Measurements from ENCODE around the gene SLC38A10. TPM values are rescaled to one million over a fixed set of nuclear protein-coding genes. Genes with fewer than 3 reads are reported as not detected.

The SLC38A10 gene
- polyA plus RNA-seq, 1 donor from 2014 or later: 37.4 TPM

- no peaks in the 10 kb centered on the region for H4K20me1 ChIP-seq (ENCODE audit: insufficient read depth)
- H3K4me2 ChIP-seq (ENCODE audit: low read length): peak within 1 kb of the TSS; percentile 84
- peaks cover 14% of the 10 kb centered on the region for H3K79me2 ChIP-seq (replicated peaks; ENCODE audit: insufficient read depth, low read length)
- H2AFZ ChIP-seq (ENCODE audit: low read depth, low read length): no peak within 1 kb of the TSS
- no peaks in the 10 kb centered on the region for H3K36me3 ChIP-seq (ENCODE audit: insufficient read depth, low read length)
- no peak within 1 kb of the TSS for H3K27ac ChIP-seq (ENCODE audit: low read length)
- peak within 1 kb of the TSS; percentile 92 for H3K4me3 ChIP-seq (ENCODE audit: low read length)
- H3F3A ChIP-seq (ENCODE audit: insufficient read depth, low read length, poor library complexity, severe bottlenecking): no peaks in the 10 kb centered on the region
- H3K27me3 ChIP-seq (ENCODE audit: insufficient read depth, low read depth, low read length): no peaks in the 10 kb centered on the region
- TF ChIP-seq, protein P1, sequence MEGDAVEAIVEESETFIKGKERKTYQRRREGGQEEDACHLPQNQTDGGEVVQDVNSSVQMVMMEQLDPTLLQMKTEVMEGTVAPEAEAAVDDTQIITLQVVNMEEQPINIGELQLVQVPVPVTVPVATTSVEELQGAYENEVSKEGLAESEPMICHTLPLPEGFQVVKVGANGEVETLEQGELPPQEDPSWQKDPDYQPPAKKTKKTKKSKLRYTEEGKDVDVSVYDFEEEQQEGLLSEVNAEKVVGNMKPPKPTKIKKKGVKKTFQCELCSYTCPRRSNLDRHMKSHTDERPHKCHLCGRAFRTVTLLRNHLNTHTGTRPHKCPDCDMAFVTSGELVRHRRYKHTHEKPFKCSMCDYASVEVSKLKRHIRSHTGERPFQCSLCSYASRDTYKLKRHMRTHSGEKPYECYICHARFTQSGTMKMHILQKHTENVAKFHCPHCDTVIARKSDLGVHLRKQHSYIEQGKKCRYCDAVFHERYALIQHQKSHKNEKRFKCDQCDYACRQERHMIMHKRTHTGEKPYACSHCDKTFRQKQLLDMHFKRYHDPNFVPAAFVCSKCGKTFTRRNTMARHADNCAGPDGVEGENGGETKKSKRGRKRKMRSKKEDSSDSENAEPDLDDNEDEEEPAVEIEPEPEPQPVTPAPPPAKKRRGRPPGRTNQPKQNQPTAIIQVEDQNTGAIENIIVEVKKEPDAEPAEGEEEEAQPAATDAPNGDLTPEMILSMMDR (IDR thresholded peaks at IDR 0.05; ENCODE audit: poor library complexity, severe bottlenecking): no peak
- TF ChIP-seq SMC3 (conservative IDR thresholded peaks at IDR 0.05; ENCODE audit: poor library complexity): no peak
- peak; percentile 55 for TF ChIP-seq MXI1 (conservative IDR thresholded peaks at IDR 0.05; ENCODE audit: poor library complexity, severe bottlenecking)
- no peak for TF ChIP-seq TAF1 (IDR thresholded peaks at IDR 0.05; ENCODE audit: low read depth)
- no peak for TF ChIP-seq REST (IDR thresholded peaks at IDR 0.05; ENCODE audit: borderline replicate concordance)
- TF ChIP-seq EZH2 (IDR thresholded peaks at IDR 0.05; ENCODE audit: borderline replicate concordance, insufficient read depth, low read length, poor library complexity, severe bottlenecking): no peak
- TF ChIP-seq EP300 (conservative IDR thresholded peaks at IDR 0.05; ENCODE audit: poor library complexity, severe bottlenecking): no peak
- TF ChIP-seq RAD21 (conservative IDR thresholded peaks at IDR 0.05): no peak
- TF ChIP-seq POLR2AphosphoS5 (IDR thresholded peaks at IDR 0.05): peak; percentile 76
- H3K9ac ChIP-seq (ENCODE audit: low read length): peak within 1 kb of the TSS; percentile 71
- no peaks in the 10 kb centered on the region for H3K9me3 ChIP-seq (ENCODE audit: low read length)
- H3K9me2 ChIP-seq (ENCODE audit: insufficient read depth, low read length): no peaks in the 10 kb centered on the region
These were observed 72.0 kb downstream of the SLC38A10 start, which contains the start of gene CEP131 for GRCh38 chr17:81222906-81223761. TSS of gene CEP131 (minus strand) at chr17:81222965. CDS start at chr17:81220056, 2,909 bp downstream.

GRCh38 chr17:81222620-81222905 lies 72.5 kb downstream of the SLC38A10 start:
- no peak for TF ChIP-seq RAD21 (conservative IDR thresholded peaks at IDR 0.05)
- TF ChIP-seq SMC3 (conservative IDR thresholded peaks at IDR 0.05; ENCODE audit: poor library complexity): peak; percentile 32
- no peak for TF ChIP-seq REST (IDR thresholded peaks at IDR 0.05; ENCODE audit: borderline replicate concordance)
- TF ChIP-seq MXI1 (conservative IDR thresholded peaks at IDR 0.05; ENCODE audit: poor library complexity, severe bottlenecking): no peak
- TF ChIP-seq, protein P1 (IDR thresholded peaks at IDR 0.05; ENCODE audit: poor library complexity, severe bottlenecking): peak; percentile 15
- no peak for TF ChIP-seq EZH2 (IDR thresholded peaks at IDR 0.05; ENCODE audit: borderline replicate concordance, insufficient read depth, low read length, poor library complexity, severe bottlenecking)
- TF ChIP-seq TAF1 (IDR thresholded peaks at IDR 0.05; ENCODE audit: low read depth): no peak
- TF ChIP-seq POLR2AphosphoS5 (IDR thresholded peaks at IDR 0.05): no peak
- TF ChIP-seq EP300 (conservative IDR thresholded peaks at IDR 0.05; ENCODE audit: poor library complexity, severe bottlenecking): no peak
- no peaks in the 10 kb centered on the region for H3K9me3 ChIP-seq (ENCODE audit: low read length)
- H3K36me3 ChIP-seq (ENCODE audit: insufficient read depth, low read length): no peaks in the 10 kb centered on the region
- peak overlapping the region; percentile 71 for H3K9ac ChIP-seq (ENCODE audit: low read length)
- H3K9me2 ChIP-seq (ENCODE audit: insufficient read depth, low read length): no peaks in the 10 kb centered on the region
- no peaks in the 10 kb centered on the region for H4K20me1 ChIP-seq (ENCODE audit: insufficient read depth)
- no peak overlapping the region for H2AFZ ChIP-seq (ENCODE audit: low read depth, low read length)
- no peaks in the 10 kb centered on the region for H3K27me3 ChIP-seq (ENCODE audit: insufficient read depth, low read depth, low read length)
- H3F3A ChIP-seq (ENCODE audit: insufficient read depth, low read length, poor library complexity, severe bottlenecking): no peaks in the 10 kb centered on the region
- no peak overlapping the region for H3K27ac ChIP-seq (ENCODE audit: low read length)
- peak overlapping the region; percentile 92 for H3K4me3 ChIP-seq (ENCODE audit: low read length)
- H3K4me2 ChIP-seq (ENCODE audit: low read length): peak overlapping the region; percentile 84
- peaks cover 14% of the 10 kb centered on the region for H3K79me2 ChIP-seq (replicated peaks; ENCODE audit: insufficient read depth, low read length)
